Vagina (tissue), 2 donors: Measurements from ENCODE around the gene SLC6A3.

ENCODE experiments used
- POLR2A ChIP-seq, 2 donors: fragments of 450-650 bp; IDR thresholded peaks; one replicate each; pipeline ENCODE4 v1.6.1; 2017; ENCODE audit warnings: antibody characterized with exemption in 2 of 2, mild to moderate bottlenecking in 2 of 2, moderate library complexity in 2 of 2
- TF ChIP-seq, protein P1 (sequence below), 3 experiments: fragments of 450-650 bp in 2 of 3; fragments of 200-600 bp in 1 of 3; sonication (generic) in 1 of 3; IDR thresholded peaks; one replicate each; pipeline ENCODE4 v1.5.1; 2017 to 2019; ENCODE audit warnings: antibody characterized with exemption in 3 of 3, mild to moderate bottlenecking in 2 of 3, moderate library complexity in 2 of 3

DNA sequence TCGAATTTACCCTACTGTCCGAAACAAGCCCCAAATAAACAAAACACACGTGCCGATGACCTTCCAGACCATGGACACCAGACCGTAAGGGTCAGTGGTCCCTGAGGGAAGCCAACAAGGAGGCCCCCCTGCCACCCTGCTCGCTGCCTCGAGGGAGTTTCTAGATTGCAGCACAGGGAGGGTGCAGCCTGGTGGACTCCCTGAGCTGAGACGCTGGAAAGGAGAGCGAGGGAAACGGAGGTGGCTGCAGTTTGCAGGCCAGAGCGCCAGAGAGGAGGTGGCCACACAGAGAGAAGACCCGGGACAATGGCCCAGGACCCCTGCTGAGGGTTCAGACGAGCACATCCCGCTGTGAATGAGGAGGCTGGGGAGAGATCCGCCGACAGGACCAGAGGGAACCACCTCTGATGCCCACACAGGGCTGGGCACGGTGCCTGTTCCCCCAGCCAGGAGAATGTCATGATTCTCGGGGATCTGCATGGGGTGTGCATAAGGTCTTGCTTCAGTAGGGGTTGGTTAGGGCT lies 48.9 kb downstream of the SLC6A3 start:
- TF ChIP-seq, protein P1, sequence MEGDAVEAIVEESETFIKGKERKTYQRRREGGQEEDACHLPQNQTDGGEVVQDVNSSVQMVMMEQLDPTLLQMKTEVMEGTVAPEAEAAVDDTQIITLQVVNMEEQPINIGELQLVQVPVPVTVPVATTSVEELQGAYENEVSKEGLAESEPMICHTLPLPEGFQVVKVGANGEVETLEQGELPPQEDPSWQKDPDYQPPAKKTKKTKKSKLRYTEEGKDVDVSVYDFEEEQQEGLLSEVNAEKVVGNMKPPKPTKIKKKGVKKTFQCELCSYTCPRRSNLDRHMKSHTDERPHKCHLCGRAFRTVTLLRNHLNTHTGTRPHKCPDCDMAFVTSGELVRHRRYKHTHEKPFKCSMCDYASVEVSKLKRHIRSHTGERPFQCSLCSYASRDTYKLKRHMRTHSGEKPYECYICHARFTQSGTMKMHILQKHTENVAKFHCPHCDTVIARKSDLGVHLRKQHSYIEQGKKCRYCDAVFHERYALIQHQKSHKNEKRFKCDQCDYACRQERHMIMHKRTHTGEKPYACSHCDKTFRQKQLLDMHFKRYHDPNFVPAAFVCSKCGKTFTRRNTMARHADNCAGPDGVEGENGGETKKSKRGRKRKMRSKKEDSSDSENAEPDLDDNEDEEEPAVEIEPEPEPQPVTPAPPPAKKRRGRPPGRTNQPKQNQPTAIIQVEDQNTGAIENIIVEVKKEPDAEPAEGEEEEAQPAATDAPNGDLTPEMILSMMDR (IDR thresholded peaks at IDR 0.05): no peak
- TF ChIP-seq POLR2A (IDR thresholded peaks at IDR 0.05): no peak
